ENCODE data around the gene TAAR5.
"Not testable (repeated sequence)": the region's sequence is repeated elsewhere in the genome, so short reads cannot be mapped to it uniquely, and the experiment has no call there.

TAAR5 gene

GRCh38 chr6:132569170-132569569 is 20.4 kb downstream of the TAAR5 start:
- no peak for DNase-seq

DNA sequence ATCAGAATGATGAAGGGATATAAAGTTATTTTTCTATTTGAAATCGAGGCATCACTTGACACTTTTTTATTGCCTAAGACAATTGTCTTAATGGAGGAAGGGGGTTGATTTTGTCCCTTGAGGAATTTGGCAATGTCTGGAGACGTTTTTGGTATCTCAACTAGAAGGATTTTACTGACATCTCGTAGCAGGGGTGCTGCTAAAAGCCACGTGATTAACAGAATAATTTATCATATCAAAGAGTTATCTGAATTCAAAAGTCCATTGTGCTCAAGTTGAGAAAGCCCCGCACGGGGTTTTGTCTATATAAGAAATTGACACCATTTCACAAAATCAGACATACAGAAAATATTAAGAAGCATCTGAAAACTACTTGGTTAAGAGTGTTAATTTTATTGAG is 20.9 kb downstream of the TAAR5 start:
- DNase-seq: no peak

DNA sequence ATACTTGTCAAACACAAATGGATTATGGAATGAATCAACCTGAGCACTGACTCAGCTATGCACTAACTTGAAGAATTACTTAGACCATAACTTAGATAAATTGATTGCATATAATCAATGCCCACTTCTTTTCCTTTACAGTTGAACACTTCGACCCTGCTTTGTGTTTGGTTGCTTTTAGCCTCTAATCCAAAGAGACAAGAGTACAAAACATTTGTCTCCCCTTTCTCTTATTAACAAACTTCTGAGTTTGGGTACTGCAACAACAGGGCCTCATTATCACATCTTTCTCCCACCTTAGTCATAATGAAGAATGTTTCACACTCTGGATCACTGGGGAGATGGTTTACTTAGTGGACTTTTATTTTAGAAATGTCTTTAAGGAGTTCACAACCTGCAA is 22.0 kb downstream of the TAAR5 start:
- no peak for DNase-seq

DNA sequence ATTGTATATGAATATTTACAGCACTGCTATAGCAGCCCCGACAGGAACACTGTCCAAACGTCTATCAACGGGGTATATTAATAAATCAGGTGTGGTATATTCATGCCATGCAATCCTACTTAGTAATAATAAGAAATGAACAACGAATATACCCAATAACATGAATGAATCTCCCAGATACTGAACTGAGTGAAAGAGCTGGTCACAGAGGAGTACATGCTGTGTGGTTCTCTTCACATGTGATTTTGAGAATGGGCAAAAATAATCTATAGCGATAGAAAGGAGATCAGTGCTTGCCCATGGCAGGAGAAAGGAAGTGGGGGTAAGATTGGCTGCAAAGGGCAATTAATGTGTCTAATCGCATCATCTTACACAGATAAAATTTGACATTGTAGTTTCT is 23.1 kb downstream of the TAAR5 start:
- DNase-seq: no peak

DNA sequence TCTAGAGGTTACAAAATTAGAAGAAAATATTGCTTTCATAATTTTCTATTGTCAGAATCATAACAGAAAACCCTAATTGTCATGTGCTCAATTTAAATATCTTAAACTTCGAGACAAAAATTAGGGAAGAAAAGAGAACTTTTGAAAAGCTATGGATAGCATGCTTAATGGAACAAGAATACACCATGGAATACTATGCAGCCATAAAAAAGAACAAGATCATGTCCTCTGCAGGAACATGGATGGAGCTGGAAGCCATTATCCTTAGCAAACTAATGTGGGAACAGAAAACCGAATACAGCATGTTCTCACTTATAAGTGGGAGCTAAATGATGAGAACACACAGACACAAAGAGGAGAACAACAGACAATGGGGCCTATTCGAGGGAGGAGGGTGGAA is 29.5 kb downstream of the TAAR5 start:
- not testable (repeated sequence) for DNase-seq

DNA sequence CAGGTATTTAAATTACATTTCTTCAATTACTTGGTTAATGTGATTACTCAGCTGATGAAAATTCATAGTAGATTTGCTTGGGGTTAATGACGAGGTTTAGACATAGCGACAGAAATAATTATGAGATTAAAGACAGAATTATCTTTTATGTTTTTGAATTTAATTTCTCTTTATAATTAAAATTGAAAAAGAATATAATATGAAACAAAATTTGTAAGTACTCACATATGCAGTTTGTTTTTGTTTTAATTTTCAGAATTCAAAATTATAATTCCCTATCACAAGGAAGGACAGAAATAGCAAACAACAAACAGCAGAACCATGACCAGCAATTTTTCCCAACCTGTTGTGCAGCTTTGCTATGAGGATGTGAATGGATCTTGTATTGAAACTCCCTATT is 37.2 kb downstream of the TAAR5 start, which contains the start of gene TAAR8:
TAAR8 (plus strand) TSS at position 301 of the 400 bp plus-strand sequence; CDS start at position 322, 21 bp downstream.
- DNase-seq: no peak

DNA sequence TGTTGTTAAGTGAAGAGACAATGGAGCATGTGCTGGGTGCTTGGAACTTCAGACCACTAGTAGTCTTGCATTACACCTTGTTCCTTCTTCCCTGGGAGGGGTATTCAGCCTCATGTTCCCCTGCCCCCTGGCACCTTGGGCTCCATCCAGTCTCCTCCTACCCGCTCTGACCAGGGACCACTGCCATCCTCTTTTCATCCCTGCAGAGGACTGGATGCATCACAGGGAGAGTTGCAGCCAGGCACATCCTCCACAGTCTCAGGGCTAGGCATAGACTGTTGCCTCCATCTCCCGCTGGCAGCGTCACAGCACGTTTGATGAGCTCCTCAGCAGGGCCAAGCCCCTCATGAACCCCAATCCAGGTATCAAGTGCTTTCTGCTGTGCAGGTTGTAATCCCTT is 38.3 kb downstream of the TAAR5 start:
- no peak for DNase-seq

GRCh38 chr6:132548746-132549463 is 40.6 kb downstream of the TAAR5 start:
- DNase-seq: no peak

DNA sequence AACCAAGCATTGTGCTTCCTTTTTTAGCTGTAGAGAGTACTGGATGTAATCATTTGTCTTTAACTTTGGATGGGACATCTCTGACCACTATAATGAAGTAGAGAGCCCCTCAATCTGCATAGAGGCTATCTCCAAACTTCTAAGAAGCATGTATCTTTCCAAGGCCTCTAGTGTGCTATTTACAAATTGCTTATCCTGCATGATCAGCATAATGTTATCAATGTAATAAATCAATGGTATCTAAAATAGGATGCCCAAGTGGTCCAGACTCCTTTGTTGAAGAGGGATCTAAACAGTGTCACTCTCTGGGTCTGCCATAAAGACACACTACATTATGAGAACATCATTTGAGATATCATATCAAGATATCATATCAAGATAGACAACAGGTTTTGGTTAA is 44.7 kb downstream of the TAAR5 start:
- no peak for DNase-seq

Data from activated CD4-positive, alpha-beta T cell treated with anti-CD3 and anti-CD28 coated beads, Interleukin-2, amount 50 U/mL, for 1 hour (primary cell).